ENCODE measurements around the gene CSF1. TPM values are rescaled to one million over a fixed set of nuclear protein-coding genes. Genes with fewer than 3 reads are reported as not detected.

CSF1 gene
- total RNA-seq, 1 experiment from 2014 or later, result 42.1 TPM

DNA sequence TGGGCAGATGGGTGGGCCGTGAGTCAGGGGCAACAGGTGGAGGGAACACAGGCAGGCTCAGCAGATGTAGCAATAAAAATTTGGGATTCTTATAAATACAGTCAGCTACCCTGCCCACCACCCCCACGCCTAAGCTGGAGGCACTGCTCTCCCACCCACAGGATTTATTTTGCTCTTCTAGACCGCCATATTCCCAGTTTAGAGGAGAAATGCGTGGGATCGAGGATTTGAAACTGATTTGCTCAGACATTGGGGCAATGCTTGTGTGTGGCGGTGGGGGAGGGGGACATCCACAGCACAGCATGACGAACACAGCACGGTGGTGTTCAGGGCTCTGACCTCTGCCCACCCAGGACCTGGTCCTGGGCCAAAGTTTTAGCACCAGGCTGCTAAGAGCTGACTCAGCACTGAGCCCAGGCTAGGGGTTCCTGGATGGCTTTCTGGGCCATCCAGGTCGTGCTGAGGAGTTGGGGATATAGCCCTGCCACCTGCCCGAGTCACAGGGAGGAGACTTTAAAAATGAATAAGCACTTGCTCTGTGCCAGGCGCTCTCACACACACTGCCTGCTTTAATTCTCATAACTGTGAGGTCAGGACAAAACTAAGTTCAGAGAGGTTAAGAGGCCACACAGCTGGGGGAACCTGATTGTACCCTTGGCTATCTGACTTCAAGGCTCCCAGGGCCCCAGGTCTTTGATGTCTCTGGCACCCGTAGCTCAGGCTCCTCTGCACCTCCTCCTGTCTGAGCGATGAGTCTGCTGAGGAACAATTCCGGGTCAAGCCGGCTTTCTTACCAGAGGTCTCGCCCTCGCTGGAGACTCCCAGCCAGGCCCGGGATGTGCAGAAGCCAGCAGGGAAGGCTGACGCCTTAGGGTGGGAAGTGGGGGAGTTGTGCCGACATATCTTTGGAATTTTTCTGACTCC is 29.4 kb upstream of the CSF1 start:
- in situ Hi-C loops (cut with HindIII; ENCODE audit: low pct_unique_long_range_greater_than_20kb, low sequenced_read_pairs), result no loop called here
- no peak for DNase-seq (ENCODE audit: low read depth)

DNA sequence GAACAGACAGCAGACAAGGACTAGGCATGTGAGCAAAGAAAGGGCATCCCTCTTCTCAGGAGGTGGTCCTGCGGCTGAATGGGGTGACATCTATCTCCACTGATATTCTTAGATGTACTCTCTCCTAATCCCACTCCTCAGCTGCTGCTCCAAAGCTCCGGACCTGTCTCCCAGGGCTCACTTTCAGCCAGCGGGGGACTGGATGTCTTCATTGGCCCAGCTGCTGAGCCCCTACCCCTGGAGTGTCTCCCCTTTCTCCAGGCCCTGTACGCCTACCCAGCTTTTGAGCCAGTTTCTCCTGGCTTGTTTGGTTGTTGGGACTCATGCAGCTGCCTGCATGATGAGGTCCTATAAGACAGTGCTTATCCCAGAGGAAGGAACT is 28.8 kb upstream of the CSF1 start:
- in situ Hi-C loops (cut with HindIII; ENCODE audit: low pct_unique_long_range_greater_than_20kb, low sequenced_read_pairs), result no loop called here

DNA sequence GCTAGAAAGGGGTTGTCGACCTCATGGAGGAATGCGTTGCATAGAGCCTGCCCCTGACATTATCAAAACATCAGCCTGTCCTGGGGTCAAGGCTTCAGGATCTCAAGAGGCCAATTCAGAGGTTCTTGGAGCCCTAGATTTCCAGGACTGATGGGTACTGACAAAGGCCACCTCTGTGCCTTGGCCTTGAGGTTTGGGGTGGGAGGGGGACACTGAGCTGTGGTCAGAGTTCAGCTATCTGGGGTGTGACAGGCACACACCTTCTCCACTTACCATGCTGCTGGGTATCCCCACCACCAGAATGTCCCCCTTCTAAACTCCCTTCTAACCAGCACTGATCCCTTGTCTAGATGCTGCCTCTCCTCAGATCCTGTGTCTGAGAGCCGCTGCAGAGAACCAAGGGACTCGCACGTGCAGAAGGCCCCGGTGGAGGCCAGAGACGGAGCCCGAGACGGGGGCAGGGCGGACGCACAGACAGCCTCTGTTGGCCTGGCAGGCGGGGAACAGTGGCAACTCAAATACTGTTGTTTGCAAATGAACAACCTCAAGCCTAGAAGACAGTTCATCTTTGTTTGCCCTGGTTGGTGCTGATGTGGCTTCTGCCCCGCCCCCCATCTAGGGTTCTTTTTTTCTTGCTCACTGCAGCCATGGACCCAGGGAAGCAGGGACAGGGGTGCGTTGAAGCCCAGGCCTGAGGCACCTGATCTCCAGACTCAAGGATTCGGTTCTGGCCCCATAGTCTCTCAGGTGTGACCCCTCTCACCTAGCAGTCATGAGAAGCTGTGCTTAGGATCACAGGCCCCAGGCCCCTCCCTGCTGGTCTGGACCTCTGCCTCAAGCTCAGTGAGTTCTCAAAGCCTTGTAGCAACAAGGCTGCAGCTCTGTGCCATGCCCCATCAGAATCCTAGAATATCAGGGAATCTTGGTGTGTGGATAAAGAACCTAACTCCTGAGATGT is 28.1 kb upstream of the CSF1 start:
- in situ Hi-C loops (cut with HindIII; ENCODE audit: low pct_unique_long_range_greater_than_20kb, low sequenced_read_pairs), result no loop called here

More for the DNA sequence above, 28.8 kb upstream of the CSF1 start:
- DNase-seq (ENCODE audit: low read depth), result no peak

DNA sequence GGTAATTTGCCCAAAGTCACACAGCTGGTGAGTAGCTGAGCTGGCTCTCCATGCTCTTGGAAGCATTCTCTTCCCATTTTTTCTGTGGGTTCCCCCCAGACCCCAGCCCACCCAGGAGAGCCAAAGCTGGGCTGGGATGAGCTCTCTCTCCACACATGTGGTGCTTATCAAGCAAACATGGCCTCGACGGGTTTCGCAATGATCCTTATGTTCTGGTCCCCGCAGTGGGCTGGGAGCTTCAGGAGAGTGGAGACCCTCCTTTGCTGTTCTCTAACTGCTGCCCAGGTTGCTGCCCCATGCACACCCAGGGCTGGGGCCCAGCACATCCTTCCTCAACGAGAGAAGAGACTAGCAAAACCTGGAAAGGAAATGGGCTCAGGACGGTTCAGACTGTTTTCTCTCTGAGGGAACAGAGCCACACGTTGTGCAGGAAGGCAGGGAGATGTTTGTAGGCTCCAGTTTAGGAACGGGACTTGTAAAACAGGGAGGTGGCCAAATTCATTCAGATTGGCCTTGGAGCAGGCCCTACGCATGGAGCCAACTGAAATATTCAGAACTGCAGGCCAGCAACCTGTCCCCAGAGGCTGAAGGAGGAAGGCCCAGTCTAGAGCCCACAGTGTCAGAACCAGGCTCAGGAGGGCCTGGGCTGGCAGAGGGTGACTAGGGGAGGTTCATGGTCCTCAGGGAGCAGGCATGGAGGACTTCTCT is 27.2 kb upstream of the CSF1 start:
- DNase-seq (ENCODE audit: low read depth), result no peak
- in situ Hi-C loops (cut with HindIII; ENCODE audit: low pct_unique_long_range_greater_than_20kb, low sequenced_read_pairs), result no loop called here

More for the DNA sequence above, 28.1 kb upstream of the CSF1 start:
- DNase-seq (ENCODE audit: low read depth), result no peak

DNA sequence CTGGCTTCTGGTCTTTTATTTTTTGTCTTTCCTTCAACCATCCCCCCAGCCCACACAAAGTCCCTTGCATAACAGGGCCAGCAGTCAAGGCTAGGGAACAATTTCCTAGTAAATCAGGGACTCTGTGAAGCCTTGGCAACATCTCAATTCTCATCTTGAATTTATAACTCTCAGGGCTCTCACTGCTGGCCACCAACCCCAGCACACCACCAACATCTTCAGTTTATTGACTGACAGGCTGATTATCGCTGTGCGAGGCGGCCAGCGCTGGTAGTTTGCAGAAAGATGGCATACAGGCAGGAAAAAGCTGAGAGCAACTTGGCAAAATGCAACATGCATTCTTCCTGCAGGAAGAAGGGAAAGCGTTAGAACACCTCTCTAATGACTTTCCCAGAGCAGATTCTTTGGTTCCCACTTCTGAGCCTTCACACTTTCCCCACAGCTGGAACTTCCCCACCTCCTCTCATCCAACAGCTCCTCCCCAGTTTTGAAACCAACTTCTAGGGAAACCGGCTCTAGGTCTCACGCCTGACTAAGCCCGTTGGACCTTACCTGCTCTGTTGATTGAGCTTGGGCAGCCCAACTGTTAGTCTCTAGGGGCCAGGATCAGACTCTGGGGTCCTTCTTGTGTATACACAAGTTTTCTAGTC is 26.3 kb upstream of the CSF1 start:
- DNase-seq (ENCODE audit: low read depth), result no peak
- in situ Hi-C loops (cut with HindIII; ENCODE audit: low pct_unique_long_range_greater_than_20kb, low sequenced_read_pairs), result no loop called here

DNA sequence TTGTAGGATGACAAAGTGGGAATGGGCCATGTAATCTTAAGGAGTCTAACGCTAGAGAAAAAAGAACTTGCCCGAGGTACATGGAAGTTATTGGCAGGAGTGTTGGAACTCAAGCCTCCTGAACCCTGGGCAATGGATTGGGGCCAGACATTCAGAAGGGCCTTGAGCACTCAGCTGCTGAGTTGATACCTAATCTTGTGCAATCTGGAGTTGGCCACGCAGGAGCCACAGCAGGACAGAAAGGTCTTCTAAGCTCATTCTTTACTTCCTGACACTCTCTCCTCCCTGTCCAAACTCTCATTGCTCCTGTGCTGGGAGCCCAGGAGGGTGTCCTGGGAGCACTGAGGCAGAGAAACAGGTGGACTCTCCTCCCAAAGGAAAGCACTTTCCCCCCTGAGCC is 25.1 kb upstream of the CSF1 start:
- in situ Hi-C loops (cut with HindIII; ENCODE audit: low pct_unique_long_range_greater_than_20kb, low sequenced_read_pairs), result no loop called here

DNA sequence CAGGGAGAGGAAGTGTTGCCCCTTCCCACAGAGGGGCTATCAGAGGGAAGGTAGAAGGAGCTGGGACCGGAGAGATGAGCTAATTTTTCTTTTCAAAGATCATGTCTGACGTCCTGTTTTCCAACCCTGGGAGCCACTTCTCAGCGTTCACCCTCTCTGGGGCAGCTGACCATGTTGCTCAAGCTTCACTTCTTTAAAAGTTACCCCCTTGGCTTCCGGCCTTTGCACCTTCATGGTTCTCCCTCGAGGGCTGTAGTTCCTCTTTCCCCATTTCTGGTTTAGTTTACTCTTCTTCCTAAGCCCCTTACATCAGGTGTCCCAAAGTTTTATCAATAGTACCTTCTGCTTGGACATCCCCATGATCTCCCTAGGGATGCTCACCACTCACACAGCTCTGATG is 23.8 kb upstream of the CSF1 start:
- in situ Hi-C loops (cut with HindIII; ENCODE audit: low pct_unique_long_range_greater_than_20kb, low sequenced_read_pairs), result no loop called here

More for the DNA sequence above, 25.1 kb upstream of the CSF1 start:
- no peak for DNase-seq (ENCODE audit: low read depth)

DNA sequence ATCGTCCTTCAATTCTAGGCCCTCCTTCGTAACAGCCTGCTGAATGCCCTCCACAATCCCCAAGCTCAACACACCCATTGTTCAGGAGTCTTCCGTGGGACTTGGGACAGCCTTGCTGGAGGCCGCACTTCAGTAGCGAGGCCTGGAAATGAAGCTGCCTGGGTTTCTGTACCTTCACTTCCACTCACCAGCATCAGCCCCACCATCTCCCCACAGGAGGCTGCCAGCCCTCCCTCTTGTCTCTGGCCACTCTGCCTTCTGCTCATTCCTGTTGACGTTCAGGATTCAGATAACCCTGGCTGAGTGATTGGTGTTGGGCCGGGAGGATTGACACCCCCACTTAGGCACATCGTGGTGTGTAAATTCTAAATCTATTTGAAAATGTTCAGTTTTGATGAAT is 23.4 kb upstream of the CSF1 start:
- in situ Hi-C loops (cut with HindIII; ENCODE audit: low pct_unique_long_range_greater_than_20kb, low sequenced_read_pairs), result no loop called here
- DNase-seq (ENCODE audit: low read depth), result no peak

More for the DNA sequence above, 23.8 kb upstream of the CSF1 start:
- DNase-seq (ENCODE audit: low read depth), result no peak

DNA sequence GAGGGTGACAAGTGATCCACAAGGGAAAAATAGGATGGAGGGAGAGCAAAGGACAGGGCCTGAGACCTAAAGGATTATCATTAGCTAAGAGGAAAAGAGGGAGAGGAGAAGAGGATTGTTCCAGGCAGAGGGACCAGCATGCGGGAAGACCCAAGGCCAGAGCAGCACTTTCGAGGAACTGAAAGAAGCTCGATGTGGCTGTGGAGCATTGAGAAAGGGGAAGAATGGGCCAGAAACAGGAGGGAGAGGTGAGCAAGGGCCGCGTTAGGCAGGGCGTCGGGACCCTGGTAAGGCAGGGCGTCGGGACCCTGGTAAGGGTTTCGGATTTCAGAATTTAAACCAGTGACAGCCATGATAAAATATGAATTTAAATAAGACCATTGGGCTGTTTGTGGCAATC is 22.8 kb upstream of the CSF1 start:
- in situ Hi-C loops (cut with HindIII; ENCODE audit: low pct_unique_long_range_greater_than_20kb, low sequenced_read_pairs), result no loop called here
- DNase-seq (ENCODE audit: low read depth), result no peak

DNA sequence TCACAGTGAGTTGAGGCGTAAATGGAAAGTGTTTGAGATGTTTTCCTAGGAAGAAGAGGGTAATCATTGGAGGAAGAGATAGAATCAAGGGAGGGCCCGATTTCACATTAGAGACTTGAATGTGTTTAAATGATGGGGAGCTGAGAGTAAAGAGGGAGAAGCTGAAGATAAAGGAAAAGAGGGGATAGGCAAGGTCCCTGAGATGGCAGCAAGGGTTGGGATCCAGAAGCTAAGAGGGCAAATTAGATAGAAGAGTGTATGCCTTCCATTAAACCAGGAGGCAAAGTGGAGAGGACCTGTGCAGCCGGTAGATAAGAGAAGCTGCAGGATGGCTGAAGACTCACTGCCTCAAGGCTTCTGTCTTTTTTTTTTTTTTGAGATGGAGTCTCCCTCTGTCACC is 21.6 kb upstream of the CSF1 start:
- in situ Hi-C loops (cut with HindIII; ENCODE audit: low pct_unique_long_range_greater_than_20kb, low sequenced_read_pairs), result no loop called here
- DNase-seq (ENCODE audit: low read depth), result no peak

DNA sequence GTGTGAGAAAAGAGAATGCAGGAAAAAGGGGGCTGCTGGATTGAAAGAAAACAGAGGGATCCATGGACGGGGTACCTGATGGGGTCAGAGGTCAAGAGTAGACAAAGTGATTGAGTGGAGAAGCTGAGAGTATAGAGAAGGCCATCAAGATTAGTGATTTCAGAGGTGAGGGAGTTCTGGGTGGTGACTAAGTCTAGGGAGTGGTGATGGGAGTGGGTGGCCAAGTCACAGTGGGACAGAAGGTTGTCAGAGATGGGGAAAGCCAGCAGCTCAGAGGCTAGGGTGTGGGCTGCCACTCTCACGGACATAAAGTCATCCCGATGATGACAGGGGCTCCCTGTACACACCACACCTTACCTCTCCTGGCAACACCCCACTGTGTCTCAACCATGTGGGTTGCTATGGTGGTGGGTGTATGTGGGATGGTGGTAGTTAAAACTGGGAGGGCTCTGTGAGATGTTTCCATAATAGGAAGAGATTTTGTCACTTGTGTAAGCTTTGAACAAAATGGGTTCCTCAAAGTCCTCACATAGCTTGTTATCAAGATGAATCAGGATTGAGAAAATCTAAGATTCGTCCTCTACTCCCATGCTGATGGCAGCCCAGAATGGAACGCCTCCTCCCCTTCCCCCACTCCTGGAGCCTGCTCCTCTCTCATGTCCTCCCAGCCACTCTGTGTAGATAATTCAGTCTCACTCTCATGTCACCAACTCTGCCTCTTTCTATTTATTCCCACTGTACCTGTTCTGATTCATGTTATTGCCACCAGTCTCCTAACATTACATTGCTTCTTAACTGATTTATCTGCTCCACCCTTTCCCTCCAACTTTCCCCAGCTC is 20.3 kb upstream of the CSF1 start:
- no peak for DNase-seq (ENCODE audit: low read depth)
- in situ Hi-C loops (cut with HindIII; ENCODE audit: low pct_unique_long_range_greater_than_20kb, low sequenced_read_pairs), result no loop called here

DNA sequence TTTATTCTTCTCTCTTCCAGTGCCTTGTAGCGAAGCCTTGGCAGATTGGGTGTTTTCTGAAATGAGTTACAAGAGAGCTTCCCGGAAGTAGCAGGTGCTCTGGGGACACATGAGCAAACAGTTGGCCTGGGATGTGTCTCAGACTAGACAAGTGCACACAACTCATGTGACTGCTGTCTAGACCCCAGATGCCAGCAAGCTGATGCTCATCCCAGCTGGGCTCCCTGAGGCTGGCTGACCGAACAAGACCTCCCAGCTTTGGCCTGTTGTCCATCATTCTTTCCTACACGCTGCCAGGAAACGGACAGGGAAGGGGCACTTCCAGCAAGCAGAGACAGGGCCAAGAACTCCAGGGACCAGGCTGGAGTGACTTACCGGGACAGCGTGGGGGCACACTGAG is 18.7 kb upstream of the CSF1 start:
- DNase-seq (ENCODE audit: low read depth), result no peak
- in situ Hi-C loops (cut with HindIII; ENCODE audit: low pct_unique_long_range_greater_than_20kb, low sequenced_read_pairs), result no loop called here

DNA sequence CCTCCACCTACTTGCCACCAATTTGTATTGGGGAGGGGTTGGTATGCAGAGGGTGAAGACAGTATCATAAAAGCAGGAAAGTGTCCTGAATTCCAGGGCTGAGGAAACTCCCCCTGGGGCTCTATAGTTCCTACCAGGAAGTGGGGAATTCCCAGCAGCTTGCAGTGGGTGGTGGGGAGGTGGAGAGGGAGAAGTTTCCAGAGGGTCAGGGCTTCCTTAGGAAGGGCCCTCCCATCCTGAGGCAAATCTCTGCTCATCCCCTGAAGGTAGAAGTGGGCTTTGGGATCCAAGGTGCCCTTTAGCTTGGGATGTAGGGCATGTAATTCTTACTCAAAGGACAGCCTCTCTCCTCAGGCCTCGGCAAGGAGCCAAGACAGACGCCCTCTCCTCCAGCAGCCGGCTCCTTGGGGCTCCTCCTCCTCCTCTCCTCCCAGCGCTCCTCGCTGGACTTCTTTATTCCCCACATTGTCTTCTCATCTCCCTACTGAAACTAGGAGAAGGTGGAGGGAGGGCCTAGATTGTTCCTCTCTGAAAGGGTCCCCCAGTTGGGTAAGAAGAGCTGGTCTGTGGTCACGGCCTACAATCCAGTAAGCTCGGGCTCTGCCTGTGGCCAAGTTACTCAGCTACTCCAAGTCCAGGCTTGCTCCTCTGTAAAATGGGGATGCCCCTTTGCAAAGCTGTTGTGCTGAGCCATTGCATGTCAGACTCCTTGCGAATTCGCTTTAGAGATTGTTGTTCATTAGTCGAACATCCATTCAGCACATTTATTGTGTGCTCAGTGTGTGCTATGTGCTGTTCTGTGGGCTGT is 17.9 kb upstream of the CSF1 start:
- in situ Hi-C loops (cut with HindIII; ENCODE audit: low pct_unique_long_range_greater_than_20kb, low sequenced_read_pairs), result no loop called here
- DNase-seq (ENCODE audit: low read depth), result peak; percentile 21

DNA sequence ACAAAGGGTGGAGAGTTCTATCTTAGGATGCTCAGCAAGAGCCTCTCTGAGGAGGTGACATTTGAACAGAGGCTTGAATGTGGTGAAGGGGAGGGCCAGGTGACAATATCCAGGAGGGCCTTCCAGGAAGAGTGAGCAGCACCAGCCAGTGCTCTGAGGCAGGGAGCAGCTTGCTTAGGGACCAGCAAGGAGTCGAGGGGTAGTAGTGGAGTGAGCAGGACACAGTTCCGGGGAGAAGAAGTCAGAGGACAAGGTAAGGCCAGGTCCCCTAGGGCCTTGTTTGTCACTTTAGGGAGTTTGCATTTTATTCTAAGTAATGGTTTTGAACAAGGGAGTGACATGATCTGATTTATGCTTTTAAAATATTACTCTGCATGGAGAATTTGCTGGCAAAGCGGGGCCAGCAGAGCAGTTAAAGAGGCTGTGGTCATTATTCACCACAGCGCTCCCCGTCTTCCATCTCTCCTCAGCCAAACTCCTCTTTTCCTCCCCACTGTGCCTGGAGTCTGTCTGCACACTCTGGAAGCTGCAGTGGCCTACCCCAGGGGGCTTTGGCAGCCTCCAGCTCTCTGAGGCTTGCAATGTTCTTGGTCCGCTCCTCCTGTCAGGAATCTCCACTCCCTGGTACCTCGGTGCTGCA is 17.0 kb upstream of the CSF1 start:
- in situ Hi-C loops (cut with HindIII; ENCODE audit: low pct_unique_long_range_greater_than_20kb, low sequenced_read_pairs), result no loop called here
- DNase-seq (ENCODE audit: low read depth), result no peak

DNA sequence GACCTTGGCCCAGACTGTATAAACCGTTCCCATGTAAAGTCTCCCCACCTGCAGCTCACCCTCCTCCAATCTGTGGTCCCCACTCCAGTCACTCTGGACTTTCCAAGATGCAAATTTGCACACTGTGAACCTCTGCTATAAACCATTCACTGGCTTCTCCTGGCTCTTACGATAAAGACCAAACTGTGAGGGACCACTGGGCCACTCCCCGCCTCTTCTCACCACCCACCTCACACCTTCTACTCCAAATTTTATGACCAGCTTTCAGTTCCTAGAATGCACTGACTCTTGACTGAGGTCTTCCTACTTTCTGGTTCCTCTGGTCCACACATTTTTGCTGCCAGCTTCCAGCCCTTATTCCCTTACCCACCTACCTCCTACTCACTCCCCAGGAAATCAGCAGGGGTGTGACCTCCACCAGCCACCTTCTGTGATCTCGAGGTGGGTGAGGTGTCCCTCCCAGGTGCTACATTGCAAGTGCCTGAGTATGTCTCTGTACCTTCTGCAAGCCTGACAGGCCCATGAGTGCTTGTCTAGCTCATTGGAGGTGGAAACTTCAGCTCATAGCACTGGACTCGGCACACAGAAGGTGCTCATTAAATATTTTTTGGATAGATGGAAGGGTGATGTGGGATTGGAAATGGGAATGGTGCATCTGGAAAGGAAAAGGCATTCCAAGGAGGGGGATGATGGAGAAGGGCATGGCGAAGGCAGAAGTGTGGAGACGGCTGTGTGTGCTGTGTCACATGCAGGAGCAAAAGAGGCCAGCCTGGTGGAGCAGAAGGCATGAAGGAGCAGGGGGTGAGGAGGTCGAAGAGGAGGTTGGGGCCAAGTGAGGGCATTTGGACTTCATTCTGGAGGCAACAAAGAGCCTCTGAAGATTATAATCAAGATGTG is 15.6 kb upstream of the CSF1 start:
- no peak for DNase-seq (ENCODE audit: low read depth)
- in situ Hi-C loops (cut with HindIII; ENCODE audit: low pct_unique_long_range_greater_than_20kb, low sequenced_read_pairs), result no loop called here

Measured in Caki2 (cell line).